NCI-H774 (cell line): ENCODE measurements around the gene PDCD6IP.
"Not testable (repeated sequence)": the region's sequence is repeated elsewhere in the genome, so short reads cannot be mapped to it uniquely, and the experiment has no call there.

Source experiments
- DNase-seq: peaks from one replicate; lab custom pipeline; 2025; lab: John Stamatoyannopoulos, UW

The PDCD6IP gene

DNA sequence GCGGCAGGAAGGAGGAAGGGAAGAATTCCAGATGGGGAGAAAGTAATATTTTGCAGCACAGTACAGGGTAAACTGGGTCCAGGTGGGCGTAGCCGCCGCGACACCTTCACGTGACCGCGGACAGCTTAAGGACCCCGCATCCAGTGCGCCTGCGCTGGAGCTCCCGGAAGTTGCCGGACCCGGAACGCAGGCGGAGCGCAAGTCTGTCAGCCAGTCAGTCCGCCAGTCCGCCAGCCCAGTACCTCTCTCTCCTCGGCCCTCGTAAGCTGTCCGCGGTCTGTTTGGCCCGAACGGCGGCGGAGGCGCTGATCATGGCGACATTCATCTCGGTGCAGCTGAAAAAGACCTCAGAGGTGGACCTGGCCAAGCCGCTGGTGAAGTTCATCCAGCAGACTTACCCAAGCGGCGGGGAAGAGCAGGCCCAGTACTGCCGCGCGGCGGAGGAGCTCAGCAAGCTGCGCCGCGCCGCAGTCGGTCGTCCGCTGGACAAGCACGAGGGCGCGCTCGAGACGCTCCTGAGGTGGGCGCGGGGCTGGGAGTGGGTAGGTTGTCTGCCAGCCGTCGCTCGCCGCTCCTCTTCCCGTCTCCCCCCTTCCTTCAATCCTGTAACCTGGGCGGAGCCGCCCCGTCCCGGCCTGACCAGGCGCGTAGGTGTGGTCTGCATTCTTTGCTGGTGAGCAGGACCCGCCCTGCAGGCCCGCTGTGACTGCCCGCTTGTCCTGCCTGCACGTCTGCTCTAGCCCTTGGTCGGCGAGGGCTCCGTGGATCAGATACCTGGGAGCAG is at the start of gene PDCD6IP:
PDCD6IP (plus strand) TSS at position 213 of the 784 bp plus-strand sequence; CDS start at position 312, 99 bp downstream.
- DNase-seq = peak; percentile 58

GRCh38 chr3:33749546-33750210 is 48.8 kb upstream of the PDCD6IP start:
- no peak for DNase-seq

- no peak for DNase-seq
These were observed 48.2 kb upstream of the PDCD6IP start for GRCh38 chr3:33750211-33750548.

GRCh38 chr3:33751336-33751735 is 47.1 kb upstream of the PDCD6IP start:
- DNase-seq = no peak

DNA sequence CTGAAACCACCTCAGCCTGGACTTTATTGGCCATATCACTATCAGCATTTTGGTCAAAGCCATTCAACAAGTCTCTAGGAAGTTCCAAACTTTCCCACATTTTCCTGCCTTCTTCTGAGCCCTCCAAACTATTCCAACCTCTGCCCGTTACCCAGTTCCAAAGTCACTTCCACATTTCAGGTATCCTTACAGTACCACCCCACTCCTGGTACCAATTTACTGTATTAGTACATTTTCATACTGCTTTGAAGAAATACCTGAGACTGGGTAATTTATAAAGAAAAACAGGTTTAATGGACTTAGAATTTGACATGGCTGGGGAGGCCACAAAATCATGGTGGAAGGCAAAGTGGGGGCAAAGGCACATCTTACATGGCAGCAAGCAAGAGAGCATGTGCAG is 44.0 kb upstream of the PDCD6IP start:
- not testable (repeated sequence) for DNase-seq

DNA sequence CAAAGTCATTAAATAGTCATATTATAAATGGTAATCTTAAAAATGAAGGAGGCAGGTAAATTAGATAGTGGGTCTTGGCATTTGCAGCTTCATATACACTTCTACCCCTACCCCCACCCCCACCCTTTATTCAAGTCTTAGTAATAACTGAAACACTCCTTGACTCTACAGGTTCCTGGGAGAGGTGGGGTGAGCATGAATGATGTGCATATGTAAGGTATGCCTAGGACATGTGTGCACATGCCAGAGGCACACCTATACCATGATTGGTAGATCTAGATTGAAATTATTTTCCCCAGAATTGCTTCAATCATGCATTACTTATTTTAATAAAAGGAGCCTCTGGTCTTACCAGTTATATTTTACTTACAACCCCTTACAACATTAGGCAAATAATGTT is 40.1 kb upstream of the PDCD6IP start:
- no peak for DNase-seq

- DNase-seq = no peak
These were observed 39.6 kb upstream of the PDCD6IP start for GRCh38 chr3:33758864-33759263.

- no peak for DNase-seq
These were observed 29.7 kb upstream of the PDCD6IP start for GRCh38 chr3:33768578-33769330.

- no peak for DNase-seq
These were observed 24.8 kb upstream of the PDCD6IP start for GRCh38 chr3:33773637-33774036.

- DNase-seq = no peak
These were observed 23.1 kb upstream of the PDCD6IP start for GRCh38 chr3:33775363-33775762.

DNA sequence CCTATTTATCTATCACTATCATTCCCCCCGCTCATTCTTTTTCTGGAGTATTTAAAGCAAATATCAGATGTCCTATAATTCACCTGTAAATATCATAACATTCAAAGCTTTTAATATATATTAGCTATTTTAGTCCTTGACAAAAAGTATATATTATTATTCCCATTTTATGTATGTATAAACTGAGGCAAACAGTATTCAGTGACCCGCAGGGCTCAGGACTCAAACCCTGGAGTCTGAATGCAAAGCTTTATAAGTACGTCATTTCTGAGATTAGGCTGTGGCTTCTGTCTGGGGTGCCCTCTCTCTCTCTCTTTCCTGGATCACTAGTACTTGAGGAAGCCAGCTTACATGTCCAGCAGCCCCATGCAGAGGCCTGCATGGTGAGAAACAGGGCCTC is 20.4 kb upstream of the PDCD6IP start:
- no peak for DNase-seq

DNA sequence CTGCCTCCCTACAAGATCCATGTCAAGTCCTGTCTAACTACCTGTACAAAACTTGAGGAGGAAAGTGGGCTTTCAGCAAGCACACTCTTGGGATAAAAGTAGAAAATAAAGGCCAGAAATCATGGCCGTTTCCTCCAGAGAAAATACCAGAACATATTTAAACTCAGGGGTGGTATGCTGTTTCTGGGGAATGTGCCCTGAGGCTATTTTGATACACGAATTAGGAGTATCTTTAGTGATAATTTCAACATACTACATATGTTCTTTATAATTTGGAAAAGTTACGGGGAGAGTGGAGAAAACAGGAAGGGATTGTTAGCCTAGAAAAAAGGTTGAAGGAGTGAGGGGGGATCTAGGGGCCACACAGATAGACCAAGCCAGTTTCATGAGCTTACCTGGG is 18.7 kb upstream of the PDCD6IP start:
- no peak for DNase-seq

GRCh38 chr3:33781413-33781812 is 17.0 kb upstream of the PDCD6IP start:
- DNase-seq = not testable (repeated sequence)

- DNase-seq = no peak
These were observed 11.7 kb upstream of the PDCD6IP start for GRCh38 chr3:33786565-33787327.

DNA sequence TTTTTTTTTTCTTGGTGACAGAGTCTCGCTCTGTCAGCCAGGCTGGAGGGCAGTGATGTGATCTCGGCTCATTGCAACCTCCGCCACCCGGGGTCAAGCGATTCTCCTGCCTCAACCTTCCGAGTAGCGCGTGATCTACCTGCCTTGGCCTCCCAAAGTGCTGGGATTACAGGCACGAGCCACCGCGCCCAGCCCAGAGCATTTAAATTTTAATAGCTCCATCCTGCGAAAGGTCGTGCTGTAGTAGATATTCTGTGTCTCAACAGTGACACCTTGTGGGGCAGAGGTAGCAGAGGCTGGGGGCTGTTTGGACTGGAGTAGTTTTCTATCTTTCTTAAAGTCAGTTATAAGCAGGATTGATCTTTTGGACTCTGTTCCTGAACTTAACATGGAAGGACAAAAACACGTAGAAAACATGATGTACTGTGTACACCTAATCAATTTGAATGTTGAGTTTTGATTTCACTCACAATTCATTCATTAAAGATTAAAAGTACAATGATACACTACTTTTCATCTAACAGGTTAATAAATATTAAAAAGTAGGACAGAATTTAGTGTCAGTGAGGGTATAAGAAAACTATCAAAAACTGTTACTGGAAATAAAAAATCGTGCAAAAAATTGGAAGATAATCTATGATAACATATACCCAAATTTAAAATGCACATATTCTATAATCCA is 11.0 kb upstream of the PDCD6IP start:
- DNase-seq = peak; percentile 8

- no peak for DNase-seq
These were observed 9.1 kb upstream of the PDCD6IP start for GRCh38 chr3:33789183-33789954.

DNA sequence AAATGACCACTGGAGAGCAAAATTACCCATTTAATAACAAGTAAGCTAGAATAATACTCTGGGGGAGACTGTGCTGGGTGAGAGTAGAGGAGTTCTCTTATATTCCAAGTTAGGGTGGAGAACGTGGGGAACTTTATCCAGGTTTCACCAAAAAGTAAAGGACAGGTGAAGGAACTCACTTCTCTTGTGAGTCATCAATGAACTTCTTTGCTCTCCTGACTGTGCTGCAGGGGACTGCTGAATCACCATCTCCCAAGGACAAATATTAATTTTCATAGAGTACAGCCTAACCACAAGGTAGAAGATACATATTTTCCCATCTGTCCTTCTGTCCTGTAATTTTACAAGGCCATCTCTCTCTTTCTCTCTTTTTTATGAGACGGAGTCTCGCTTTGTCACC is 8.3 kb upstream of the PDCD6IP start:
- DNase-seq = no peak

DNA sequence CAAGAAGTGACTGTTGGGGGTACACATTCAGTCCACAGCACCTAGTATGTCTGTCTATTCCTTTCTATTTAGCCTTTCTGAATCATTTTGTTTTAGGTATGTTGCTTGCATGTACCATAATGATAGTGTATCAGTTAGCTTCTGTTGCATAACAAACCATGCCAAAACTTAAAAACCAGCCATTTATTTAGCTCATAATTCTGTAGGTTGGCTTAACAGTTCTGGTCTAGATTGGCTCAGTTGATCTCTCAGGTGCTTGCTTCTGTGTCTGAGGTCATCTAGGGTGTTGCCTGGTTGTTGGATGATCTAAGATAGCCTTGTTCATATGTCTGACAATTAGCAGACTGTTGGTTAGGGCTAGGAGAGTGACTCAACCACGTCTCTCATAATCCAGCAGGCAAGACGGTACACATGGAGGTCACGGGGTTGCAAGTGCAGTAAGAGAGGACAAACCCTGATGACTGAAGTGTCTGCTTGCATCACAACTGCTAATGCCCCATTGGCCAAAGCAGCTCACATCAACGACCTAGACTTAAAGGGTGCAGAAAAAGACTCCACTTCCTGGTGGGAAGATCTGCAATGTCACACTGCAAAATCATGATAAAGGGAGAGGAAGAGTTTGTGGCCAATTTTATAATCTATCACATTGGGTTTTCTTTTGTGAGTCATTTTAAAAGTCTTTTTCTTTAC is 6.8 kb upstream of the PDCD6IP start:
- no peak for DNase-seq

- no peak for DNase-seq
These were observed 6.1 kb upstream of the PDCD6IP start for GRCh38 chr3:33792167-33792892.

GRCh38 chr3:33795131-33795530 is 3.3 kb upstream of the PDCD6IP start:
- DNase-seq = no peak
